GM12864 (cell line): ENCODE results near the gene SNPH.

Experiments
- DNase-seq: peaks from one replicate; pipeline ENCODE4 v3.0.0-alpha.2; 2011; ENCODE audit warnings: low read depth
- H3K4me3 ChIP-seq: 2 replicates; pipeline ENCODE4 v1.5.1; 2011; ENCODE audit warnings: mild to moderate bottlenecking, low read depth, low read length, control low read depth
- CTCF ChIP-seq: IDR thresholded peaks from 2 replicates; pipeline ENCODE4 v1.5.1; 2011; ENCODE audit warnings: low read depth, mild to moderate bottlenecking, moderate library complexity, low read length, control low read depth, inconsistent platforms; ENCODE audit errors: missing control alignments

Gene SNPH

GRCh38 chr20:1252416-1252815 is 13.7 kb upstream of the SNPH start:
- TF ChIP-seq CTCF: no peak
- no peak overlapping the region for H3K4me3 ChIP-seq
- DNase-seq: no peak

GRCh38 chr20:1254254-1254653 is 11.8 kb upstream of the SNPH start:
- no peak overlapping the region for H3K4me3 ChIP-seq
- no peak for DNase-seq
- TF ChIP-seq CTCF: no peak

- TF ChIP-seq CTCF: no peak
- no peak overlapping the region for H3K4me3 ChIP-seq
- no peak for DNase-seq
Measured at GRCh38 chr20:1255675-1256074, 10.4 kb upstream of the SNPH start.

- DNase-seq: no peak
- no peak for TF ChIP-seq CTCF
- H3K4me3 ChIP-seq: no peak overlapping the region
Measured at GRCh38 chr20:1263853-1264252, 2.2 kb upstream of the SNPH start.

- no peak for TF ChIP-seq CTCF
- H3K4me3 ChIP-seq: no peak overlapping the region
- no peak for DNase-seq
Measured at GRCh38 chr20:1264727-1265126, 1.4 kb upstream of the SNPH start.

GRCh38 chr20:1265226-1265915 is 723 bp upstream of the SNPH start:
- DNase-seq: no peak
- no peak overlapping the region for H3K4me3 ChIP-seq
- TF ChIP-seq CTCF: no peak

GRCh38 chr20:1265916-1266166 is 253 bp upstream of the SNPH start:
- no peak overlapping the region; the same call in 1 of the 2 replicates for H3K4me3 ChIP-seq
- no peak for DNase-seq
- TF ChIP-seq CTCF: no peak
